Keratinocyte (primary cell): ENCODE measurements around the gene RBBP6. TPM values are rescaled to one million over a fixed set of nuclear protein-coding genes. Genes with fewer than 3 reads are reported as not detected.

Experiments
- DNase-seq: peaks from one replicate; pipeline ENCODE4 v3.0.0-alpha.2; 2011; ENCODE audit warnings: low read depth, missing footprints, low spot score
- FAIRE-seq: peaks from 2 replicates; lab custom pipeline; 2011; peaks lifted over from hg19 to GRCh38; lab: Jason Lieb, UNC
- H2AFZ ChIP-seq: 2 replicates; pipeline ENCODE4 v1.6.0; 2012; ENCODE audit warnings: low read length, control low read depth, inconsistent platforms; ENCODE audit not compliant: control insufficient read depth
- H3K27ac ChIP-seq: 2 replicates; pipeline ENCODE4 v1.5.1; 2011; ENCODE audit warnings: low read length; ENCODE audit not compliant: control insufficient read depth, insufficient read depth
- H3K27me3 ChIP-seq: 3 replicates; pipeline ENCODE4 v1.6.0; 2011; ENCODE audit warnings: low read length; ENCODE audit not compliant: control insufficient read depth, insufficient read depth; ENCODE audit errors: extremely low read depth
- H3K36me3 ChIP-seq, 2 experiments: 2 replicates in 1 of 2; 3 replicates in 1 of 2; pipeline ENCODE4 v1.5.1; 2011; ENCODE audit warnings: low read length in 2 of 2, mild to moderate bottlenecking in 1 of 2; ENCODE audit not compliant: control insufficient read depth in 2 of 2, insufficient read depth in 2 of 2; ENCODE audit errors: extremely low read depth in 1 of 2
- H3K4me1 ChIP-seq: 3 replicates; pipeline ENCODE4 v1.5.1; 2011; ENCODE audit warnings: low read length; ENCODE audit not compliant: control insufficient read depth, insufficient read depth; ENCODE audit errors: extremely low read depth
- H3K4me2 ChIP-seq: 3 replicates; pipeline ENCODE4 v1.6.0; 2011; ENCODE audit warnings: low read depth, low read length; ENCODE audit not compliant: control insufficient read depth, insufficient read depth; ENCODE audit errors: extremely low read depth
- H3K4me3 ChIP-seq, 3 experiments: fragments of 200-600 bp in 1 of 3; sonication (generic) in 1 of 3; 2 replicates in 2 of 3; 3 replicates in 1 of 3; pipeline ENCODE4 v1.5.1; 2011 to 2016; ENCODE audit warnings: low read length in 3 of 3, mild to moderate bottlenecking in 3 of 3, control low read depth in 2 of 3, inconsistent platforms in 1 of 3, low read depth in 1 of 3, mixed read lengths in 1 of 3, mixed run types in 1 of 3, moderate library complexity in 1 of 3; ENCODE audit not compliant: control insufficient read depth in 2 of 3, insufficient read depth in 2 of 3; ENCODE audit errors: extremely low read depth in 1 of 3
- H3K79me2 ChIP-seq: 2 replicates; pipeline ENCODE4 v1.6.0; 2012; ENCODE audit warnings: low read length; ENCODE audit not compliant: control insufficient read depth, insufficient read depth
- H3K9ac ChIP-seq: 3 replicates; pipeline ENCODE4 v1.6.0; 2011; ENCODE audit warnings: low read length; ENCODE audit not compliant: control insufficient read depth, insufficient read depth; ENCODE audit errors: extremely low read depth
- H3K9me1 ChIP-seq: 3 replicates; pipeline ENCODE4 v1.6.0; 2011; ENCODE audit warnings: low read length; ENCODE audit not compliant: control insufficient read depth, insufficient read depth; ENCODE audit errors: extremely low read depth
- H3K9me3 ChIP-seq: 2 replicates; pipeline ENCODE4 v1.5.1; 2012; ENCODE audit warnings: low read depth, low read length; ENCODE audit not compliant: control insufficient read depth
- H4K20me1 ChIP-seq: 3 replicates; pipeline ENCODE4 v1.6.0; 2011; ENCODE audit warnings: low read length; ENCODE audit not compliant: control insufficient read depth, insufficient read depth; ENCODE audit errors: extremely low read depth
- EZH2 ChIP-seq: IDR thresholded peaks from one replicate; pipeline ENCODE4 v1.6.1; 2012; ENCODE audit warnings: inconsistent platforms, mild to moderate bottlenecking, low read length, moderate library complexity
- dilution Hi-C: fragments of 300-500 bp; cut with MboI; formaldehyde crosslinking; loops from one replicate; pipeline ENCODE4 v1.7.0; 2020; ENCODE audit warnings: low sequenced_read_pairs; ENCODE audit not compliant: extremely low pct_ligation_motif_present
- polyA plus RNA-seq, 5 experiments: library from polyadenylated mRNA; depleted of rRNA in 3 of 5; stranded (reverse) in 3 of 5; stranded (forward) in 1 of 5; unstranded in 1 of 5; fragments of >200 nt; gene quantifications; 1 replicate in 1 of 5; 2 replicates in 3 of 5; 3 replicates in 1 of 5; pipeline versions ENCODE4 v1.2.1 to v1.2.3, GENCODE V29; 2011 to 2012; ENCODE audit warnings: missing spikeins in 2 of 5, low read depth in 1 of 5, low replicate concordance in 1 of 5
- TF ChIP-seq, protein P1 (sequence below), 3 experiments: IDR thresholded peaks in 1 of 3; conservative IDR thresholded peaks in 1 of 3; optimal IDR thresholded peaks in 1 of 3; 2 replicates in 2 of 3; 3 replicates in 1 of 3; pipeline versions ENCODE3 to v1.5.1; 2011; ENCODE audit warnings: low read length in 3 of 3, mild to moderate bottlenecking in 3 of 3, moderate library complexity in 2 of 3, control low read depth in 1 of 3, inconsistent platforms in 1 of 3; ENCODE audit not compliant: insufficient read depth in 2 of 3; ENCODE audit errors: extremely low read depth in 1 of 3

The RBBP6 gene
- polyA plus RNA-seq, 1 donor (not counting 4 experiments of a cell fraction or from before 2014, with no cell fraction given), result 32.1 TPM

DNA sequence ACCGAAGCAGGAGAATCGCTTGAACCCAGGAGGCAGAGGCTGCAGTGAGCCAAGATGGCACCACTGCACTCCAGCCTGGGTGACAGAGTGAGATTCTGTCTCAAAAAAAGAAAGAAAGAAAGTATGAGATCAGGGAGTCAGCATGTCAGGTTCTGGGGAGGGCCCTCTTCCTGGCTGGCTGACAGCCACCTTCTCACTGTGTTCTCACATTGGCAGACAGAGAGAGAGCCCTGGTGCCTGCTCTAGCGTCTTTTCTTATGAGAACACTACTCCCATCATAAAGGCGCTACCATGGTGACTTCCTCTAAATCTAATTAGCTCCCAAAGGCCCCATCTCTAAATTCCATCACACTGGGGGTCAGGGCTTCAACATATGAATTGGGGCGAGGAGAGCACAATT lies 27.6 kb upstream of the RBBP6 start:
- Histone ChIP-seq H3K36me3 (no peaks in the 10 kb centered on the region), H3K9ac (no peak overlapping the region), H3K4me3 (no peak overlapping the region), H4K20me1 (no peaks in the 10 kb centered on the region), H3K27me3 (no peaks in the 10 kb centered on the region), H3K9me3 (no peaks in the 10 kb centered on the region), H3K9me1 (no peaks in the 10 kb centered on the region), H2AFZ (no peak overlapping the region), H3K79me2 (no peaks in the 10 kb centered on the region), H3K4me2 (no peak overlapping the region), H3K27ac (no peak overlapping the region), H3K4me1 (no peaks in the 10 kb centered on the region)
- no peak for FAIRE-seq
- TF ChIP-seq EZH2, result no peak
- TF ChIP-seq, protein P1, sequence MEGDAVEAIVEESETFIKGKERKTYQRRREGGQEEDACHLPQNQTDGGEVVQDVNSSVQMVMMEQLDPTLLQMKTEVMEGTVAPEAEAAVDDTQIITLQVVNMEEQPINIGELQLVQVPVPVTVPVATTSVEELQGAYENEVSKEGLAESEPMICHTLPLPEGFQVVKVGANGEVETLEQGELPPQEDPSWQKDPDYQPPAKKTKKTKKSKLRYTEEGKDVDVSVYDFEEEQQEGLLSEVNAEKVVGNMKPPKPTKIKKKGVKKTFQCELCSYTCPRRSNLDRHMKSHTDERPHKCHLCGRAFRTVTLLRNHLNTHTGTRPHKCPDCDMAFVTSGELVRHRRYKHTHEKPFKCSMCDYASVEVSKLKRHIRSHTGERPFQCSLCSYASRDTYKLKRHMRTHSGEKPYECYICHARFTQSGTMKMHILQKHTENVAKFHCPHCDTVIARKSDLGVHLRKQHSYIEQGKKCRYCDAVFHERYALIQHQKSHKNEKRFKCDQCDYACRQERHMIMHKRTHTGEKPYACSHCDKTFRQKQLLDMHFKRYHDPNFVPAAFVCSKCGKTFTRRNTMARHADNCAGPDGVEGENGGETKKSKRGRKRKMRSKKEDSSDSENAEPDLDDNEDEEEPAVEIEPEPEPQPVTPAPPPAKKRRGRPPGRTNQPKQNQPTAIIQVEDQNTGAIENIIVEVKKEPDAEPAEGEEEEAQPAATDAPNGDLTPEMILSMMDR (optimal IDR thresholded peaks at IDR 0.05 in 1 of 3, IDR thresholded peaks at IDR 0.05 in 1 of 3, conservative IDR thresholded peaks at IDR 0.05 in 1 of 3; ENCODE audit: extremely low read depth in 1 of 3, insufficient read depth in 2 of 3, low read length in 3 of 3), result no peak
- DNase-seq, result no peak
- dilution Hi-C loops, result no loop called here

DNA sequence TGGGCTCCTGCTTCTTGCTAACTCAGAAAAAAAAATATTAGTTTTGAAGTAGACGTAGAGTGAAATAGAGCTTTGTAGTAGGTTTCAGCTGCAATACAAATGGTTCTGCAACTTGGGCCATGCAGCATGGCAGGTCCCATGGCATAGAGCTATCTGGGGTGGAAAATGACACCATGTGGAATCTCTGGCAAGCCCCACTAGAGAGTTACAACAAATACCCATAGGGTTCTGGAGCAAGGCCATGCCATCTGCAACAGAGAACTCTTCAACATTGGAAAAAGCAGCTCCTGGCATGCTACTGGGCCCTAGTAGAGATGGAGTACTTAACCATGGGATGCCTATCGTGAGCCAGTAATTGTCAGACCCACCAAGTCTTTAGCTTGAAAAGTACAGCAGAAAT lies 25.3 kb upstream of the RBBP6 start:
- H3K9ac ChIP-seq, result no peak overlapping the region
- no peak overlapping the region for H3K27ac ChIP-seq
- H3K4me1 ChIP-seq, result no peaks in the 10 kb centered on the region
- dilution Hi-C loops, result no loop called here
- no peak for FAIRE-seq
- no peak overlapping the region for H2AFZ ChIP-seq
- no peaks in the 10 kb centered on the region for H3K79me2 ChIP-seq
- DNase-seq, result no peak
- H3K4me2 ChIP-seq, result no peak overlapping the region
- no peaks in the 10 kb centered on the region for H3K9me3 ChIP-seq
- no peaks in the 10 kb centered on the region for H4K20me1 ChIP-seq
- no peaks in the 10 kb centered on the region for H3K9me1 ChIP-seq
- no peaks in the 10 kb centered on the region for H3K36me3 ChIP-seq
- no peaks in the 10 kb centered on the region for H3K27me3 ChIP-seq
- TF ChIP-seq, protein P1 (optimal IDR thresholded peaks at IDR 0.05 in 1 of 3, IDR thresholded peaks at IDR 0.05 in 1 of 3, conservative IDR thresholded peaks at IDR 0.05 in 1 of 3; ENCODE audit: extremely low read depth in 1 of 3, insufficient read depth in 2 of 3, low read length in 3 of 3), result no peak
- no peak for TF ChIP-seq EZH2
- H3K4me3 ChIP-seq, result no peak overlapping the region
